Caco-2 (cell line): ENCODE data around the gene UBE2E1. TPM values are rescaled to one million over a fixed set of nuclear protein-coding genes. Genes with fewer than 3 reads are reported as not detected.

Source experiments
- BruUV-seq: library from RNA; stranded (reverse); fragments of 400-500 nt; replicated peaks from 2 replicates; lab custom pipeline; 2021; lab: Mats Ljungman, UMichigan
- CTCF ChIA-PET: fragments of 300-600 bp; sonication (Branson Sonifier 250); formaldehyde crosslinking; loops from one replicate; lab custom pipeline; 2022; ENCODE audit warnings: antibody characterized with exemption; lab: Charles Lee
- POLR2A ChIA-PET: fragments of 300-600 bp; sonication (Branson Sonifier 250); formaldehyde crosslinking; loops from one replicate; lab custom pipeline; 2022; ENCODE audit warnings: antibody characterized with exemption; lab: Charles Lee
- DNase-seq, 2 experiments: peaks; one replicate each; pipeline versions ENCODE4 v3.0.0 to v3.0.0-alpha.2; 2020 to 2022
- H3K27me3 ChIP-seq: replicated peaks from 2 replicates; pipeline ENCODE4 v1.6.0; 2011; ENCODE audit warnings: low read length; ENCODE audit not compliant: control insufficient read depth, insufficient read depth
- H3K36me3 ChIP-seq: 2 replicates; pipeline ENCODE4 v1.5.1; 2011; ENCODE audit warnings: low read length; ENCODE audit not compliant: control insufficient read depth, insufficient read depth
- H3K4me1 ChIP-seq: fragments of 250-450 bp; sonication (Bioruptor Pico); 2 replicates; pipeline ENCODE4 v1.5.1; 2020; ENCODE audit warnings: mild to moderate bottlenecking
- H3K4me3 ChIP-seq: 2 replicates; pipeline ENCODE4 v1.5.1; 2011; ENCODE audit warnings: low read depth, mild to moderate bottlenecking, control low read depth, low read length
- H3K9me3 ChIP-seq: fragments of 250-450 bp; sonication (Bioruptor Pico); 2 replicates; pipeline ENCODE4 v1.5.1; 2020; ENCODE audit warnings: mild to moderate bottlenecking, moderate library complexity
- H3K27ac Mint-ChIP-seq: one replicate; pipeline ENCODE4 v1.8.0; 2022; ENCODE audit warnings: mixed read lengths; ENCODE audit not compliant: unreplicated experiment
- H3K27me3 Mint-ChIP-seq: one replicate; pipeline ENCODE4 v1.8.0; 2022; ENCODE audit warnings: mixed read lengths; ENCODE audit not compliant: insufficient read depth, unreplicated experiment
- H3K36me3 Mint-ChIP-seq: one replicate; pipeline ENCODE4 v1.8.0; 2022; ENCODE audit warnings: mild to moderate bottlenecking, mixed read lengths; ENCODE audit not compliant: insufficient read depth, unreplicated experiment
- H3K4me1 Mint-ChIP-seq: one replicate; pipeline ENCODE4 v1.8.0; 2022; ENCODE audit warnings: low read depth, mixed read lengths; ENCODE audit not compliant: unreplicated experiment
- H3K4me3 Mint-ChIP-seq: one replicate; pipeline ENCODE4 v1.8.0; 2022; ENCODE audit warnings: mild to moderate bottlenecking, moderate library complexity, mixed read lengths; ENCODE audit not compliant: unreplicated experiment
- H3K9me3 Mint-ChIP-seq: one replicate; pipeline ENCODE4 v1.8.0; 2022; ENCODE audit warnings: mixed read lengths; ENCODE audit not compliant: unreplicated experiment
- intact Hi-C: fragments of 100-400 bp; cut with micrococcal nuclease; formaldehyde crosslinking; loops from one replicate; pipeline ENCODE4 v1.10.0; 2022; ENCODE audit not compliant: unreplicated experiment
- total RNA-seq: library from RNA; stranded (reverse); gene quantifications from 2 replicates; pipeline ENCODE4 v1.2.3, GENCODE V29; 2022
- TF ChIP-seq, protein P1 (sequence below), 2 experiments: fragments of 200-600 bp in 1 of 2; IDR thresholded peaks; 1 replicate in 1 of 2; 2 replicates in 1 of 2; pipeline versions ENCODE4 v1.5.1 to v1.8.0; 2011 to 2022; ENCODE audit warnings: antibody characterized with exemption in 1 of 2, control low read depth in 1 of 2, inconsistent platforms in 1 of 2, low read depth in 1 of 2, low read length in 1 of 2, mild to moderate bottlenecking in 1 of 2, moderate library complexity in 1 of 2; ENCODE audit not compliant: insufficient read depth in 1 of 2, severe bottlenecking in 1 of 2, unreplicated experiment in 1 of 2

UBE2E1 gene
- total RNA-seq, 1 experiment from 2014 or later, result 104 TPM

GRCh38 chr3:23819599-23820360 lies 14.0 kb downstream of the UBE2E1 start:
- H3K36me3 ChIP-seq, result no peaks in the 10 kb centered on the region
- CTCF ChIA-PET, result no interaction called here
- H3K4me3 ChIP-seq, result no peak overlapping the region
- no peaks in the 10 kb centered on the region for H3K9me3 ChIP-seq
- intact Hi-C loops, result no loop called here
- H3K27me3 Mint-ChIP-seq, result no peaks in the 10 kb centered on the region
- H3K27ac Mint-ChIP-seq, result no peak overlapping the region
- H3K36me3 Mint-ChIP-seq, result peaks cover 12% of the 10 kb centered on the region
- TF ChIP-seq, protein P1, sequence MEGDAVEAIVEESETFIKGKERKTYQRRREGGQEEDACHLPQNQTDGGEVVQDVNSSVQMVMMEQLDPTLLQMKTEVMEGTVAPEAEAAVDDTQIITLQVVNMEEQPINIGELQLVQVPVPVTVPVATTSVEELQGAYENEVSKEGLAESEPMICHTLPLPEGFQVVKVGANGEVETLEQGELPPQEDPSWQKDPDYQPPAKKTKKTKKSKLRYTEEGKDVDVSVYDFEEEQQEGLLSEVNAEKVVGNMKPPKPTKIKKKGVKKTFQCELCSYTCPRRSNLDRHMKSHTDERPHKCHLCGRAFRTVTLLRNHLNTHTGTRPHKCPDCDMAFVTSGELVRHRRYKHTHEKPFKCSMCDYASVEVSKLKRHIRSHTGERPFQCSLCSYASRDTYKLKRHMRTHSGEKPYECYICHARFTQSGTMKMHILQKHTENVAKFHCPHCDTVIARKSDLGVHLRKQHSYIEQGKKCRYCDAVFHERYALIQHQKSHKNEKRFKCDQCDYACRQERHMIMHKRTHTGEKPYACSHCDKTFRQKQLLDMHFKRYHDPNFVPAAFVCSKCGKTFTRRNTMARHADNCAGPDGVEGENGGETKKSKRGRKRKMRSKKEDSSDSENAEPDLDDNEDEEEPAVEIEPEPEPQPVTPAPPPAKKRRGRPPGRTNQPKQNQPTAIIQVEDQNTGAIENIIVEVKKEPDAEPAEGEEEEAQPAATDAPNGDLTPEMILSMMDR (IDR thresholded peaks at IDR 0.05; ENCODE audit: insufficient read depth in 1 of 2, low read depth in 1 of 2, low read length in 1 of 2, severe bottlenecking in 1 of 2, unreplicated experiment in 1 of 2), result no peak
- H3K4me3 Mint-ChIP-seq, result no peak overlapping the region
- no TSS peak for BruUV-seq
- H3K27me3 ChIP-seq, result no peaks in the 10 kb centered on the region
- peaks cover 23% of the 10 kb centered on the region for H3K4me1 Mint-ChIP-seq
- DNase-seq, result no peak
- POLR2A ChIA-PET, result no interaction called here
- peaks cover 7% of the 10 kb centered on the region for H3K4me1 ChIP-seq
- H3K9me3 Mint-ChIP-seq, result no peaks in the 10 kb centered on the region

DNA sequence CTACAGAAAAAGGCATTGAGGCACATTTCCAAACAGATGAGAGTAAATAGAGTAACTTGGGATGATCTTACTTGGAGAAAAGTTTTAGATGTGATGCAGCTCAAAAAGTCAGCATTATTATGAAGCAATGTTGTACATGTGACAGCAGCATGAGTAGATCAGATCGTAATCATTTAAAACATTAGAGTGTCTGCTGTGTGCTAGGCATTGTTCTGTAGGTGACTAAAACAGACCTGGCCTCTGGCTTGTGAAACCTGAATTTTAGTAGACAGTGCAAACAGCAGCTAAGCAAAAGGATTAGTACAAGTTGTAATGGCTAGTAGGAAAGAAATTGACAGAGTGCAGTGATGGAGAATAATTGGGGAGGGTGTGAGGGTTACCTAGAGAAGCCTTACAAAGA lies 15.1 kb downstream of the UBE2E1 start:
- no peak for DNase-seq
- no TSS peak for BruUV-seq
- Histone ChIP-seq H3K9me3 (no peaks in the 10 kb centered on the region), H3K36me3 (no peaks in the 10 kb centered on the region), H3K27me3 (no peaks in the 10 kb centered on the region), H3K4me1 (peaks cover 7% of the 10 kb centered on the region), H3K4me3 (no peak overlapping the region)
- Mint-ChIP-seq H3K4me1 (peaks cover 23% of the 10 kb centered on the region), H3K9me3 (no peaks in the 10 kb centered on the region), H3K4me3 (no peak overlapping the region), H3K27me3 (no peaks in the 10 kb centered on the region), H3K36me3 (peaks cover 19% of the 10 kb centered on the region), H3K27ac (no peak overlapping the region)
- TF ChIP-seq, protein P1 (IDR thresholded peaks at IDR 0.05; ENCODE audit: insufficient read depth in 1 of 2, low read depth in 1 of 2, low read length in 1 of 2, severe bottlenecking in 1 of 2, unreplicated experiment in 1 of 2), result no peak
- POLR2A ChIA-PET, result no interaction called here
- CTCF ChIA-PET, result no interaction called here
- intact Hi-C loops, result no loop called here

DNA sequence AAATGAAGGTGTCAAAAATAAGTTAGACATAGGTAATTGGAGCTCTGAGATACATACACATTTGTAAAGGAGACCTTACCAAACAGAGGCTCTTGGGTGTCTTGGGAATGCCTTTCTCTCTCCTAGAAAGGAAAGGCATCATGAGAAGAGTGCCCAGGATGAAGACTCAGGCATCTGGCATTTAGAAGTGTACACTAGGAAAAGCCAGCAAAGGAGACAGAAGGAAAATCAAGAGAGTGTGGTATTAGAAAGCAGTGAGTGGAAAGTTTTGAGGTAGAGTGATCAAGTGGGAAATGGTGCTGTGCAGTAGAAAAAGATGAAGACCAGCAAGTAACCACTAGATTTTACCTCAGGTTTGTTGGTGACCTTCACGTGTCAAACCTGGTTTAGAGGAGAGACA lies 16.1 kb downstream of the UBE2E1 start:
- no peak overlapping the region for H3K4me3 Mint-ChIP-seq
- H3K4me1 Mint-ChIP-seq, result peaks cover 23% of the 10 kb centered on the region
- H3K4me3 ChIP-seq, result no peak overlapping the region
- ChIA-PET POLR2A (no interaction called here), CTCF (no interaction called here)
- no peaks in the 10 kb centered on the region for H3K9me3 ChIP-seq
- DNase-seq, result no peak
- TF ChIP-seq, protein P1 (IDR thresholded peaks at IDR 0.05; ENCODE audit: insufficient read depth in 1 of 2, low read depth in 1 of 2, low read length in 1 of 2, severe bottlenecking in 1 of 2, unreplicated experiment in 1 of 2), result no peak
- H3K27me3 ChIP-seq, result no peaks in the 10 kb centered on the region
- H3K27me3 Mint-ChIP-seq, result no peaks in the 10 kb centered on the region
- no peak overlapping the region for H3K27ac Mint-ChIP-seq
- H3K4me1 ChIP-seq, result peaks cover 7% of the 10 kb centered on the region
- intact Hi-C loops, result no loop called here
- H3K36me3 ChIP-seq, result no peaks in the 10 kb centered on the region
- BruUV-seq, result no TSS peak
- no peaks in the 10 kb centered on the region for H3K9me3 Mint-ChIP-seq
- peaks cover 19% of the 10 kb centered on the region for H3K36me3 Mint-ChIP-seq
